Prostate gland (tissue), 2 donors: ENCODE measurements around the gene PEAR1.

Source experiments
- POLR2A ChIP-seq: fragments of 450-650 bp; IDR thresholded peaks from one replicate; pipeline ENCODE4 v1.6.1; 2016; ENCODE audit warnings: antibody characterized with exemption, mild to moderate bottlenecking
- TF ChIP-seq, protein P1 (sequence below), 4 experiments: fragments of 200-600 bp in 2 of 4; fragments of 450-650 bp in 2 of 4; sonication (generic) in 2 of 4; IDR thresholded peaks; 1 replicate in 3 of 4; 2 replicates in 1 of 4; pipeline ENCODE4 v1.5.1; 2016 to 2019; ENCODE audit warnings: antibody characterized with exemption in 4 of 4, mild to moderate bottlenecking in 2 of 4, moderate library complexity in 2 of 4

GRCh38 chr1:156942576-156942975 is 49.1 kb downstream of the PEAR1 start:
- TF ChIP-seq, protein P1, sequence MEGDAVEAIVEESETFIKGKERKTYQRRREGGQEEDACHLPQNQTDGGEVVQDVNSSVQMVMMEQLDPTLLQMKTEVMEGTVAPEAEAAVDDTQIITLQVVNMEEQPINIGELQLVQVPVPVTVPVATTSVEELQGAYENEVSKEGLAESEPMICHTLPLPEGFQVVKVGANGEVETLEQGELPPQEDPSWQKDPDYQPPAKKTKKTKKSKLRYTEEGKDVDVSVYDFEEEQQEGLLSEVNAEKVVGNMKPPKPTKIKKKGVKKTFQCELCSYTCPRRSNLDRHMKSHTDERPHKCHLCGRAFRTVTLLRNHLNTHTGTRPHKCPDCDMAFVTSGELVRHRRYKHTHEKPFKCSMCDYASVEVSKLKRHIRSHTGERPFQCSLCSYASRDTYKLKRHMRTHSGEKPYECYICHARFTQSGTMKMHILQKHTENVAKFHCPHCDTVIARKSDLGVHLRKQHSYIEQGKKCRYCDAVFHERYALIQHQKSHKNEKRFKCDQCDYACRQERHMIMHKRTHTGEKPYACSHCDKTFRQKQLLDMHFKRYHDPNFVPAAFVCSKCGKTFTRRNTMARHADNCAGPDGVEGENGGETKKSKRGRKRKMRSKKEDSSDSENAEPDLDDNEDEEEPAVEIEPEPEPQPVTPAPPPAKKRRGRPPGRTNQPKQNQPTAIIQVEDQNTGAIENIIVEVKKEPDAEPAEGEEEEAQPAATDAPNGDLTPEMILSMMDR (IDR thresholded peaks at IDR 0.05) = no peak
- TF ChIP-seq POLR2A = no peak
